Measurements from ENCODE around the gene UBE2G1.
"Not testable (repeated sequence)": the region's sequence is repeated elsewhere in the genome, so short reads cannot be mapped to it uniquely, and the experiment has no call there.

The UBE2G1 gene

DNA sequence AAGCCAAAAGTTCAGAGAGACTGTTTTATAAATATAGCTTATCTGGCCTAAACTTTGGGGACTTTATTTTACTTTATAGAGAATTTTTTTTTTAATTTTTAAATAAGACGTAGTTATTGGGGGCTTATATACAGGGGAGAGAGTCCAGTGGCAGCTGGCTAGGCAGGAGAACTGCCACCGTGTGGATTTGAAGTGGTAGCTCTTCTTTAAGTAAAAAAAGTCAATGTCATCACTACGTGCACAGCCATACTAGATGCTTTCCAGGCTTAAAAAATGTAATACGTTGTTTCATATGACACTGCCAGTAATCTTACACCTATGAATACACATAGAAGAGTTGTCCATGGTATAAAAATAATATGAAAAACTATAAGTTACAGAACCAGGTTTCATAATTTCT lies 70.8 kb downstream of the UBE2G1 start:
- no peak for DNase-seq

DNA sequence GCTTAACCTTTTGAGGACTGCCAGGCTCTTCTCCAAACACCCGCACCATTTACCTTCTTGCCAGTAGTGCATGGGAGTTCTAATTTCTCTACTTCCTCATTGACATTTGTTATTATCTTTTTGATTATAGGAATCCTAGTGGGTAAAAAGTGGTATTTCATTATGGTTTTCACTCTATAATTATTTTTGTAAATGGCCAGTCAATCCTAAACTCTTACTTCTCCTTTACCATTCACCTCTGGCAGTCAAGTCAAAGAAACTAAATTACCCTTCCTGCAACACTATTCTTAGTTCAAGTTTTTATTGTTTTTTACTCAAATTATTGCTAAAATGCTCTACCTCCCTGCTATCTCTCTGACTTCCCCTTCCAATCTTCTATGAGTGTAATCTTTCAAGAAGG lies 72.9 kb downstream of the UBE2G1 start:
- DNase-seq: no peak

GRCh38 chr17:4287710-4288109 lies 78.8 kb downstream of the UBE2G1 start:
- no peak for DNase-seq

- no peak for DNase-seq
Observed at GRCh38 chr17:4276514-4276913, 90.0 kb downstream of the UBE2G1 start.

DNA sequence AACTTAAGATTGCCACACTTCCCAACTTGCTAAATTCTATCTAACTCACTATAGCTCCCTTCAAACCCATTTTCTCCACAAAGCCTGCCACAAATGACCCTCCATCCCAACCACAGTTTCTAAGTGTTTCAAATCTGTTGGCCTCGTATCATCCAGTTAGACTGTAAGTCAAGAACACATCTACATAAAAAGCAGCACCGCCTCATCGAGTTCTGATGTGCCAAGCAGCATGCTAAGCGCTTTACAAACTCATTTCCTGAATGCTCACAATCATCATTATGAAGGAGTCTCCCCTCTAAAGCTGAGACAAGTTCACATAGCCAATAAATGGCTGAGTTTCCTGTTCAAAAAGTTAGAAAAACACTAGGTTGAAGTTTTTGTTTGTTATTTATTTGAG lies 93.5 kb downstream of the UBE2G1 start:
- DNase-seq: no peak

DNA sequence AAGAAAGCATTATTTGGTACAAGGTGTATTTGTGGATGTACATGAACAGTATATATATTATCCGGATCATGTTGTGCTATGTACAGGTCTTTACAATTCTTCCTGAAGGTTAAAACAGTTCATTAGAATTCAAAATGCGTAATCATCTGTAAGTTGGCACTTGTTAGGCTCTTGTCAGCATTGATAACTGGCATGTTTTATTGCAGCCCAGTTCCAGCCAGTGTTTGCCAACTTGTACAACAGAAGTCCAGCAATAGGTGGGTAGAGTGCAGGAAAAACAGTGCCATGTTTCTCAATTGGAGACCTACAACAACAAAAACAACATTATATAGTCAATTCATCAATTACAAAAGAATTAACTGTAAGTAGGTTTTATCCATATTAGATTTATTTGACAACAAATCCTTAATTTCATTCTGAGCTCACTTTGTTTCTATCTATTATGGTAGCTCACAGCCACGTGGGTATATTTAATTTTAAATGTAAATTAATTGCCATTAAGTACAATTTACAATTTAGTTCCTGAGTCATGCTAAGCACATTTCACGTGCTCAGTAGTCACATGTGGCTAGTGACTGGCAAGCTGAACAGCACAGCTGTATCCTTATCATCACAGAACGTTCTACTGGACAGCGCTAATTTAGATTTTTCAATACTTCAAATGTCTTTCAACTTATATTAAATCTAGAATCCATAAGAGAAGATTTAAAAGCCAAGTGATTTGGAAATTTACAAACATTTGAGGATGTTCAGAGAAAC lies 94.1 kb downstream of the UBE2G1 start:
- no peak for DNase-seq

GRCh38 chr17:4270736-4271135 lies 95.7 kb downstream of the UBE2G1 start:
- no peak for DNase-seq

DNA sequence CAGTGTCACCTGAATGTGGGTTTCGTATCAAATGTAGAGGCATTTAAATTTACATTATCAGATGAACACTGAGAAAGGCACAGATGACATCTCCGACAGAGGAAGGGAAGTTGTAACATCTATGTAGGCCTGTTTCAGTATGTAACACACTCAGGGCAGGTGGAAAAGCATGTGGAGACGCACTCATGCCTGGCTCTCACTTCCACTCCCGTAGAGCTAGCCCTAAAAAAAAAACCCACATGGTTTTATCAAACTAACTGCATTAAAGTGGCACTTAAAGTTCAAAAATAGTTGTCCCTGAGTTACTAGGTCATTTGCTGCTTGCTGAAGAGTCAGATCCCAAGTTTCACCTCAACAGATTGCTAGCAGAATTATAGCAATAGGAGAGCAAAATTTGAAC lies 96.6 kb downstream of the UBE2G1 start:
- no peak for DNase-seq

- DNase-seq: no peak
Observed at GRCh38 chr17:4267402-4267801, 99.1 kb downstream of the UBE2G1 start.

DNA sequence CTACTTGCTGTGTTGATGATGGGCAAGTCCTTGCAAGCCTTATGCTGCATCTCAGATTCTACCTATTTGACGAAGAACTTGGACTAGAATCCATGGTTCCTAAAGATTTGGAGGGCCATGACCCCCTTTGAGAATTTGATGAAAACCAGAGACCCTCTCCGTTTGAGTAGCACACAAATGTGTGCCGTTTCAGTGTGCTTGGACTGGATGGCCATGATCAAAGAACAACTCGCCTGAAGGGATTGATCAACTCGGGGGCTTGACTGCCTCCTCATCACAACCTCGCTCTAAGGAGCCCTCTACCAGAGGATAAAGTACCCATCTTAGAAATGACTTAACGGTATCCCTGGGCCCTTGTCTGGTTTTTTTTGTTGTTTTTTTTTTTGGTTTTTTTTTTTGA lies 99.9 kb downstream of the UBE2G1 start:
- DNase-seq: no peak

DNA sequence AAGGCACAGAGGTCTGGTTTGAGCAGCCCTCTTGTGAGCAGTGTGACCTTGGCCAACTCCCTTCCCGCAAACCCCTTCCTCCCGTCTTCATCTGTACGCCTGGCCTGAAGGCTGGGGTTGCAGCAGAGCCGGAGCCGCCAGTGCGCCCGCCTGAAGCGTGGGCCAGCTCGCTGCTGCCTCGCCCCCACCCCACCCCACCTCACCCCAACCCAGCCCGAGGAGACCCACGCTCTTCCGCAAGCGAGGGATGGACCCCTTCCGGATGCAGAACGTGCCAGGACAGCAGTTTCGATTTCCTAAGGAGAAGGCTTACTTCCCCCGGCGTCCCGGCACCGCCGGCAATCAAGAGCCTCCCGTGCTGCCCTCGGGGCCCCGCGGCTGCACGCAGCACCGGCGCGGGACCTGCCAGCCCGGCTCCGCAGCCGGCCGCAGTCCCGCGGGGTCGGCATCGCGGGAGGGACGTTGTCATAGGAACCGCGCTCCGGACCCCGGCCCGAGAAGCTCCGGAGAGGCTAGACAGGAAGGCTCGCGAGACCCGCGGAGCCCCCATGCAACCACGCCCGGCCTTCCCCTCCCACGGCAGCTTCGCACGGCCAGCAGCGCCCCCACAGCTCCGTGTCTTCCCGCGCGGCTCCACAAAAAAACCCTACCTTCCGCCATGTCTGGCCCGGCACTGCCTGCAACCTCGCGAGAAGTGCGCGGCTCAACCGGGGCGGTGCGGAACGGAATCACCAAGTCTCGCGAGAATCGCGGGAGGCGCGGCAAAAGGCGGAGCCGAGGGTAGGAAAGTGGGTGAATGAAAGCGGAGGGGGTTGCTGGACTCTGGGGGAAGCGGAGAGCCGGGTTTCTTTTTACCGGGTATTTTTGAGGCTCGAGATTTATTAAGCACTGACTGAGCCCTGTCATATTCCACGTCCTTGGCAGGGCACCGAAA lies 102.9 kb downstream of the UBE2G1 start, which contains the start of gene ANKFY1:
TSS of gene ANKFY1 (minus strand) at position 698 of the 934 bp plus-strand sequence. CDS start at position 660, 38 bp downstream.
- peak; percentile 65 for DNase-seq

DNA sequence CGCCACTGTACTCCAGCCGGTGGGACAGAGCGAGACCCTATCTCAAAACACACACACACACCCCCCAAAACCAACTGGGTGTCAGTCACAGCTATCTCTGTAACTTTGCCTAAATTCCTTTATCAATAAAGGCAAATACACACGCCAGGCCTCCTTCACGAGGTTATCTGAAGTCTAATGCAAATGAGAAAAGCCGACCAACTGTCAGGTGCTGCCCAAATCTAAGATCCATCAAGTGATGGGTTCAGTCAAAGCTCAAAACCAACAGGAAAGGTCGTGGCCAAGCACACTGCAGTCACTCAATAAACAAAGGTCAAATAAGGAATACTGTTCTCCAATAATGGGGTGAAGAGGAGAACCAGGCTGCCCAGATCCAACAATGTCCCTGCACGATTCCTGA lies 103.8 kb downstream of the UBE2G1 start:
- no peak for DNase-seq

- DNase-seq: no peak
Observed at GRCh38 chr17:4261452-4261851, 105.0 kb downstream of the UBE2G1 start.

DNA sequence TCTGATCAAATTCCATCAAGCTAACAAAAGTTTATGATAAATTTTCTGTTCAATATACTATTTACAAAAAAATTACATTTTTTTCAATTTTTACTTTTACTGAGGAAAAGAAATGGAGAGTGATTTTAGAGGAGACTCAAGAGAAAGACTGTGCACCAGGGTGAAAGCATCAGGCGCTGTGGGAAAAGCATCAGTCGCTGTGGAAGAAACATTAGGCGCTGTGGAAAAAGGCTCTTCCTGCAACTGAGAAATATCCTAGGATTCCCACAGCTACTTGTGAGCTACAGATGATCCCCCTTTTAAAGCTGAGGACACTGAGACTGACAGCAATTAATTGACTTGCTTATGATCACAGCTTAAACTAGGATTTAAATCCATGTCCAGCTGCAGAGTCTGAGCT lies 107.6 kb downstream of the UBE2G1 start:
- no peak for DNase-seq

GRCh38 chr17:4256952-4257351 lies 109.5 kb downstream of the UBE2G1 start:
- no peak for DNase-seq

DNA sequence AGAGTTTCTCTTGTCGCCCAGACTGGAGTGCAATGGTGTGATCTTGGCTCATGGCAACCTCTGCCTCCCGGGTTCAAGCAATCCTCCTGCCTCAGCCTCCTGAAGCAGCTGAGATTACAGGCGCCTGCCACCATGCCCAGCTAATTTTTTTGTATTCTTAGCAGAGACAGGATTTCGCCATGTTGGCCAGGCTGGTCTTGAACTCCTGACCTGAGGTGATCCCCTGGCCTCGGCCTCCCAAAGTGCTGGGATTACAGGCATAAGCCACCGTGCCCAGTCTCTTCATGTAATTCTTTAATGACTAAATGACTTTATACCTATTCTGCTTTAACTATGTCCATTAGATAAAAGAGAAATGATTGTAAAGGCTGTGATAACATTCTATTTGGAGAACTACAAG lies 111.2 kb downstream of the UBE2G1 start:
- DNase-seq: not testable (repeated sequence)

GRCh38 chr17:4250887-4251286 lies 115.6 kb downstream of the UBE2G1 start:
- DNase-seq: no peak

DNA sequence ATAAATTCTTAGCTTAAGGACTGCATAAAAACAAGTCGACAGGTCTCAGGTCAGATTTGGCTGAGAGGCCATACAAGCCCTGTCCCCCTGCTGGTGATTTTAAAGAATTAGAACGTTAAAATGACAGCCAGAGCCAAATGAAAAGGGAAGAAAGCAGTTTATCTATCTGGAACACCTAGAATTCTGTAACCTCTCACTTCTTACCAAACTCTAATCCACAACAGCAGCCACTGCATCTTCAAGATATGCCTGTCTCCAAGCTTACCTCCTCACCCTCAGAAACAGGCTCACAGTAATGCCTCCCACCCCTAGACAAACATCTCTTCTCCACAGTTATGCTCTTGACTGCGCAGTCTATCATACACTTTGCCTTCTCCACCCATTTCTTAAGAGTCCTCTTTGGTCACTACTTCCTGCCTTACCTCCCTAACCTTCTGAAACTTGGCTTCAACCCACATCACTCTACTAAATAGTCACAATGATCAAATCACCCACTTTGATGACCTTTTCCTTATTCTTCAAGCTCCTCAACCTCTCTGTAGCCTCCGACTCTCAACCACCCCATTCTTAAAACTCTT lies 116.9 kb downstream of the UBE2G1 start:
- DNase-seq: no peak

- no peak for DNase-seq
Observed at GRCh38 chr17:4248504-4249277, 117.8 kb downstream of the UBE2G1 start.

- DNase-seq: no peak
Observed at GRCh38 chr17:4247971-4248388, 118.5 kb downstream of the UBE2G1 start.

- DNase-seq: peak; percentile 94
Observed at GRCh38 chr17:4247361-4247970, 119.0 kb downstream of the UBE2G1 start.

DNA sequence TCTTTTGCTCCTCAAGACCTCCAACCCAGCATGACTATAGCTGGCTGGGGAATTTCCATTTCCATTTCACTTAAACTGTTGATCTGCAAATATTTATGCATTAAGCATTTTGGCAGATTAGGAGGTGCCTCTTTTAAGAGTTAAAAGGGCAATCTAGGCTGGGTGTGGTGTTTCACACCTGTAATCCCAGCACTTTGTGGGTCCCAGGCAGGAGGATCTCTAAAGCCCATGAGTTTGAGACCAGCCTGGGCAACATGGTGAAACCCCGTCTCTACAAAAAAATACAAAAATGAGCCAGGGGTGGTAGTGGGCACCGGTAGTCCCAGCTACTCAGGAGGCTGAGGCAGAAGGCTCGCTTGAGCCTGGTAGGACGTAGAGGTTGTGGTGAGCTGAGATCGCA lies 119.8 kb downstream of the UBE2G1 start:
- DNase-seq: no peak
